ENCODE data around the gene ILF3.

ILF3 gene

GRCh38 chr19:10724573-10725071 lies 70.5 kb downstream of the ILF3 start:
- H2BK120ac ChIP-seq (ENCODE audit: low read depth, low read length) = no peak overlapping the region
- H4K8ac ChIP-seq (ENCODE audit: low read depth, low read length) = no peak overlapping the region
- H3K23ac ChIP-seq (ENCODE audit: low read length) = no peak overlapping the region
- no peak overlapping the region for H3K27ac ChIP-seq (ENCODE audit: low read depth, low read length)
- peaks cover 2% of the 10 kb centered on the region for H3K4me1 ChIP-seq (ENCODE audit: control insufficient read depth, low read depth, low read length)
- H2AK5ac ChIP-seq (ENCODE audit: low read length) = no peak overlapping the region
- no peak overlapping the region for H3K56ac ChIP-seq (ENCODE audit: low read length)
- no peak overlapping the region for H3K9ac ChIP-seq (ENCODE audit: low read length)
- no peaks in the 10 kb centered on the region for H3K36me3 ChIP-seq (ENCODE audit: control insufficient read depth, insufficient read depth, low read length)
- no peak overlapping the region for H3K18ac ChIP-seq (ENCODE audit: low read length)
- no peak overlapping the region for H3K4me2 ChIP-seq (ENCODE audit: low read length)
- no peak overlapping the region for H2BK15ac ChIP-seq (replicated peaks; ENCODE audit: low read depth)
- peaks cover 35% of the 10 kb centered on the region for H3K79me1 ChIP-seq (ENCODE audit: low read length)
- H3K79me2 ChIP-seq (ENCODE audit: control insufficient read depth, insufficient read depth, low read length) = peaks cover 73% of the 10 kb centered on the region
- H3K4ac ChIP-seq (ENCODE audit: low read depth, low read length) = no peak overlapping the region
- no peak overlapping the region for H3K4me3 ChIP-seq (ENCODE audit: low read length)
- H3K27me3 ChIP-seq (ENCODE audit: insufficient read depth, low read length, poor library complexity) = no peaks in the 10 kb centered on the region
- no peak overlapping the region for H2BK5ac ChIP-seq (ENCODE audit: low read length)
- no peak overlapping the region for H4K5ac ChIP-seq (ENCODE audit: low read length)
- DNase-seq = no peak
- no CpG with 5 or more reads among the region's 12 CpGs for WGBS (ENCODE audit: extremely low coverage, insufficient coverage, low lambda C conversion rate)

GRCh38 chr19:10725415-10725814 lies 71.3 kb downstream of the ILF3 start:
- Histone ChIP-seq H3K79me1 (ENCODE audit: low read length) (peaks cover 35% of the 10 kb centered on the region), H4K8ac (ENCODE audit: low read depth, low read length) (no peak overlapping the region), H3K4me1 (ENCODE audit: control insufficient read depth, low read depth, low read length) (no peaks in the 10 kb centered on the region), H2BK120ac (ENCODE audit: low read depth, low read length) (no peak overlapping the region), H3K36me3 (ENCODE audit: control insufficient read depth, insufficient read depth, low read length) (no peaks in the 10 kb centered on the region), H3K4ac (ENCODE audit: low read depth, low read length) (no peak overlapping the region), H3K4me3 (ENCODE audit: low read length) (no peak overlapping the region), H3K27me3 (ENCODE audit: insufficient read depth, low read length, poor library complexity) (no peaks in the 10 kb centered on the region), H3K9ac (ENCODE audit: low read length) (no peak overlapping the region), H3K23ac (ENCODE audit: low read length) (no peak overlapping the region), H2AK5ac (ENCODE audit: low read length) (no peak overlapping the region), H3K56ac (ENCODE audit: low read length) (no peak overlapping the region), H4K5ac (ENCODE audit: low read length) (no peak overlapping the region), H3K79me2 (ENCODE audit: control insufficient read depth, insufficient read depth, low read length) (peaks cover 75% of the 10 kb centered on the region), H2BK15ac (replicated peaks; ENCODE audit: low read depth) (no peak overlapping the region), H3K18ac (ENCODE audit: low read length) (no peak overlapping the region), H3K4me2 (ENCODE audit: low read length) (no peak overlapping the region), H2BK5ac (ENCODE audit: low read length) (no peak overlapping the region), H3K27ac (ENCODE audit: low read depth, low read length) (no peak overlapping the region)
- DNase-seq = no peak
- no CpG with 5 or more reads among the region's 4 CpGs for WGBS (ENCODE audit: extremely low coverage, insufficient coverage, low lambda C conversion rate)

- Histone ChIP-seq H3K4me2 (ENCODE audit: low read length) (no peak overlapping the region), H3K4me1 (ENCODE audit: control insufficient read depth, low read depth, low read length) (no peaks in the 10 kb centered on the region), H4K8ac (ENCODE audit: low read depth, low read length) (no peak overlapping the region), H3K27me3 (ENCODE audit: insufficient read depth, low read length, poor library complexity) (no peaks in the 10 kb centered on the region), H3K79me2 (ENCODE audit: control insufficient read depth, insufficient read depth, low read length) (peaks cover 74% of the 10 kb centered on the region), H3K23ac (ENCODE audit: low read length) (no peak overlapping the region), H3K27ac (ENCODE audit: low read depth, low read length) (no peak overlapping the region), H3K36me3 (ENCODE audit: control insufficient read depth, insufficient read depth, low read length) (no peaks in the 10 kb centered on the region), H3K18ac (ENCODE audit: low read length) (no peak overlapping the region), H2AK5ac (ENCODE audit: low read length) (no peak overlapping the region), H4K5ac (ENCODE audit: low read length) (no peak overlapping the region), H3K9ac (ENCODE audit: low read length) (no peak overlapping the region), H2BK120ac (ENCODE audit: low read depth, low read length) (no peak overlapping the region), H3K4me3 (ENCODE audit: low read length) (no peak overlapping the region), H3K4ac (ENCODE audit: low read depth, low read length) (no peak overlapping the region), H3K56ac (ENCODE audit: low read length) (no peak overlapping the region), H2BK5ac (ENCODE audit: low read length) (no peak overlapping the region), H2BK15ac (replicated peaks; ENCODE audit: low read depth) (no peak overlapping the region), H3K79me1 (ENCODE audit: low read length) (peaks cover 32% of the 10 kb centered on the region)
- DNase-seq = no peak
- no CpG with 5 or more reads among the region's 10 CpGs for WGBS (ENCODE audit: extremely low coverage, insufficient coverage, low lambda C conversion rate)
Observed at GRCh38 chr19:10726268-10726667, 72.1 kb downstream of the ILF3 start.

DNA sequence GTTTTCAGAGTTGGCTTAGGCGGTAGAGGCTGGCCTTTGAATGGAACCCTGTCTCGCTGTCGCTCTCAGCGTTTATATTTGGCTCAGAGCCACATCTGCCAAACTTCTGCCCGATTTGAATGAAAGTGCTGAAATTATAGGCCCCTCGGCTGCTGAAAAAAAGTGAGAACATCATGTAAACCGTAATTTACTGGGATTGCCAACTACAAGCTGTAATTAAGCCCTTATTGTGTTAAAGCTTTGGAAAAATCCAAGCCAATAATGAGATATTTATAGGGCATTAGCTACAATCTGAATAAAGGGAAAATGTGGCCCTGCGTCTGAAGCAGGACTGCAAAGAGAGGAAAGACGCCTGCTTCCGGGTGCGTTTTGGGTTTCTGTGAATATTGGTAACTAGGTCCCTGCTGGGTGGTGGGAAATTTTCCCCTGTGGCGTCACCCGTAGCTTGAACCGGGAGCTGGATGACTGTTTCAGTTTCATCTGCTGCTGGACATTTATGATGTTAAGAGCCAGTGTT lies 73.6 kb downstream of the ILF3 start:
- H2AK5ac ChIP-seq (ENCODE audit: low read length) = no peak overlapping the region
- no peak overlapping the region for H3K4me2 ChIP-seq (ENCODE audit: low read length)
- no peak overlapping the region for H3K56ac ChIP-seq (ENCODE audit: low read length)
- H3K4me3 ChIP-seq (ENCODE audit: low read length) = no peak overlapping the region
- H3K27me3 ChIP-seq (ENCODE audit: insufficient read depth, low read length, poor library complexity) = no peaks in the 10 kb centered on the region
- no peak overlapping the region for H3K4ac ChIP-seq (ENCODE audit: low read depth, low read length)
- WGBS (ENCODE audit: extremely low coverage, insufficient coverage, low lambda C conversion rate) = no CpG with 5 or more reads among the region's 14 CpGs
- H3K23ac ChIP-seq (ENCODE audit: low read length) = no peak overlapping the region
- H3K79me1 ChIP-seq (ENCODE audit: low read length) = peaks cover 30% of the 10 kb centered on the region
- H4K8ac ChIP-seq (ENCODE audit: low read depth, low read length) = no peak overlapping the region
- H4K5ac ChIP-seq (ENCODE audit: low read length) = no peak overlapping the region
- H3K36me3 ChIP-seq (ENCODE audit: control insufficient read depth, insufficient read depth, low read length) = no peaks in the 10 kb centered on the region
- no peak overlapping the region for H2BK120ac ChIP-seq (ENCODE audit: low read depth, low read length)
- no peak overlapping the region for H2BK5ac ChIP-seq (ENCODE audit: low read length)
- H3K27ac ChIP-seq (ENCODE audit: low read depth, low read length) = no peak overlapping the region
- DNase-seq = no peak
- H3K18ac ChIP-seq (ENCODE audit: low read length) = no peak overlapping the region
- H2BK15ac ChIP-seq (replicated peaks; ENCODE audit: low read depth) = no peak overlapping the region
- H3K79me2 ChIP-seq (ENCODE audit: control insufficient read depth, insufficient read depth, low read length) = peaks cover 63% of the 10 kb centered on the region
- no peak overlapping the region for H3K9ac ChIP-seq (ENCODE audit: low read length)
- H3K4me1 ChIP-seq (ENCODE audit: control insufficient read depth, low read depth, low read length) = no peaks in the 10 kb centered on the region

- no peak for DNase-seq
- H2BK120ac ChIP-seq (ENCODE audit: low read depth, low read length) = no peak overlapping the region
Observed at GRCh38 chr19:10729411-10729810, 75.3 kb downstream of the ILF3 start.

GRCh38 chr19:10730932-10731331 lies 76.8 kb downstream of the ILF3 start:
- Histone ChIP-seq H3K4me2 (ENCODE audit: low read length) (no peak overlapping the region), H4K8ac (ENCODE audit: low read depth, low read length) (no peak overlapping the region), H3K27ac (ENCODE audit: low read depth, low read length) (no peak overlapping the region), H4K5ac (ENCODE audit: low read length) (no peak overlapping the region), H3K4me3 (ENCODE audit: low read length) (no peak overlapping the region), H3K18ac (ENCODE audit: low read length) (no peak overlapping the region), H3K27me3 (ENCODE audit: insufficient read depth, low read length, poor library complexity) (no peaks in the 10 kb centered on the region), H3K79me2 (ENCODE audit: control insufficient read depth, insufficient read depth, low read length) (peaks cover 47% of the 10 kb centered on the region), H3K56ac (ENCODE audit: low read length) (no peak overlapping the region), H3K4ac (ENCODE audit: low read depth, low read length) (no peak overlapping the region), H2BK15ac (replicated peaks; ENCODE audit: low read depth) (no peak overlapping the region), H3K4me1 (ENCODE audit: control insufficient read depth, low read depth, low read length) (no peaks in the 10 kb centered on the region), H3K9ac (ENCODE audit: low read length) (no peak overlapping the region), H3K79me1 (ENCODE audit: low read length) (peaks cover 21% of the 10 kb centered on the region), H3K36me3 (ENCODE audit: control insufficient read depth, insufficient read depth, low read length) (no peaks in the 10 kb centered on the region), H2AK5ac (ENCODE audit: low read length) (no peak overlapping the region), H2BK5ac (ENCODE audit: low read length) (no peak overlapping the region), H3K23ac (ENCODE audit: low read length) (no peak overlapping the region), H2BK120ac (ENCODE audit: low read depth, low read length) (no peak overlapping the region)
- no CpG with 5 or more reads among the region's 12 CpGs for whole genome bisulfite sequencing (ENCODE audit: extremely low coverage, insufficient coverage, low lambda C conversion rate)
- no peak for DNase-seq

More at GRCh38 chr19:10729411-10729810, 75.3 kb downstream of the ILF3 start:
- H2BK5ac ChIP-seq (ENCODE audit: low read length) = no peak overlapping the region
- no peak overlapping the region for H4K5ac ChIP-seq (ENCODE audit: low read length)
- H3K9ac ChIP-seq (ENCODE audit: low read length) = no peak overlapping the region
- no peak overlapping the region for H2BK15ac ChIP-seq (replicated peaks; ENCODE audit: low read depth)
- H3K4me3 ChIP-seq (ENCODE audit: low read length) = no peak overlapping the region
- no peak overlapping the region for H3K4ac ChIP-seq (ENCODE audit: low read depth, low read length)
- no peak overlapping the region for H3K4me2 ChIP-seq (ENCODE audit: low read length)
- no CpG with 5 or more reads among the region's 14 CpGs for WGBS (ENCODE audit: extremely low coverage, insufficient coverage, low lambda C conversion rate)
- H3K23ac ChIP-seq (ENCODE audit: low read length) = no peak overlapping the region
- H2AK5ac ChIP-seq (ENCODE audit: low read length) = no peak overlapping the region
- H3K27ac ChIP-seq (ENCODE audit: low read depth, low read length) = no peak overlapping the region
- peaks cover 30% of the 10 kb centered on the region for H3K79me1 ChIP-seq (ENCODE audit: low read length)
- no peak overlapping the region for H4K8ac ChIP-seq (ENCODE audit: low read depth, low read length)
- no peaks in the 10 kb centered on the region for H3K36me3 ChIP-seq (ENCODE audit: control insufficient read depth, insufficient read depth, low read length)
- H3K18ac ChIP-seq (ENCODE audit: low read length) = no peak overlapping the region
- H3K27me3 ChIP-seq (ENCODE audit: insufficient read depth, low read length, poor library complexity) = no peaks in the 10 kb centered on the region
- H3K56ac ChIP-seq (ENCODE audit: low read length) = no peak overlapping the region
- H3K4me1 ChIP-seq (ENCODE audit: control insufficient read depth, low read depth, low read length) = no peaks in the 10 kb centered on the region
- H3K79me2 ChIP-seq (ENCODE audit: control insufficient read depth, insufficient read depth, low read length) = peaks cover 55% of the 10 kb centered on the region
